Right renal cortex interstitium (tissue), 3 donors: ENCODE results near the gene CHST5. TPM values are rescaled to one million over a fixed set of nuclear protein-coding genes. Genes with fewer than 3 reads are reported as not detected.

Experiments
- DNase-seq, 3 donors: peaks; one replicate each; pipeline ENCODE4 v3.0.0-alpha.2; 2013; ENCODE audit warnings: low read depth in 3 of 3, low spot score in 2 of 3
- polyA plus RNA-seq, 3 donors: library from polyadenylated mRNA; unstranded; fragments of 120-200 nt; gene quantifications; one replicate each; pipeline ENCODE4 v1.2.1, GENCODE V29; 2013; ENCODE audit not compliant: insufficient read length in 3 of 3

The CHST5 gene
- polyA plus RNA-seq, 3 donors = 0.62 to 0.78 (median 0.64) TPM

- no peak for DNase-seq
These were observed 54.4 kb downstream of the CHST5 start for GRCh38 chr16:75481475-75481874.

DNA sequence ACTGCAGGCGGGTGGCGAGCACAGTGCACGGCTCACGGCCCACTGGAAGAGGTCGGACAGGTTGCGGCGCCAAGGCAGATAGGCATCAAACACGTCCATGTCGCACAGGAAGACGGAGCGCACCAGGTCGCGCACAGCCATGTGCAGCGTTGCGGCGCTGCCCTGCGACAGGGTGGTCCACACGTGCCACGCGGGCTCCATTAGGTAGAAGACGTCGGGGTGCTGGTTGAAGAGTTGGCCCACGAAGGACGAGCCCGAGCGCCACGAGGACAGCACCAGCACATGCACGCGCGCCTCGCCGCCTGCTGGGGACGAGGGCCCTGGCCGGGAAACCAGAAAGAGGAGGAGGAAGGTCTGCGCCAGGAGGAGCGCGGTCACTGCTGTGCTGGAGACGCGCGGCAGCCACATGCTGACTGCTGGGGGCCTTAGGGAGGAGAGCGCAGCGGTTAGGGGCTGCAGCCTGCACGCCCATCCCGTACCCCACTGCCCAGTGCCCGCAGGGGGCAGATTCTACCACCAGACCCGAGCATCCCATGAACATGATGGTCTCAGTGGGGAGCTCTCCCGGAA is 56.4 kb downstream of the CHST5 start:
- no peak for DNase-seq

Other genes starting within 250 kb of the CHST5 start
- 100 to 1,000 TPM; 202 to 221 (median 203) TPM for gene CFDP1, start 102.6 kb downstream of the CHST5 start, polyA plus RNA-seq
- gene TMEM170A, start 71.4 kb downstream of the CHST5 start, polyA plus RNA-seq = 10 to 100 TPM; 37.4 to 39.8 (median 39.0) TPM
- 1 to 10 TPM in 1 of 3 donors, under 1 TPM in 2; 0.72 to 1.1 (median 0.78) TPM for gene CHST6, start 40.7 kb downstream of the CHST5 start, polyA plus RNA-seq
- gene TMEM231, start 20.1 kb upstream of the CHST5 start, polyA plus RNA-seq = 10 to 100 TPM; 18.4 to 20.5 (median 19.4) TPM
- 100 to 1,000 TPM; 199 to 200 (median 200) TPM for gene GABARAPL2, start 30.3 kb upstream of the CHST5 start, polyA plus RNA-seq
- gene ADAT1, start 87.2 kb upstream of the CHST5 start, polyA plus RNA-seq = 10 to 100 TPM; 40.1 to 64.9 (median 50.0) TPM
- 100 to 1,000 TPM; 145 to 152 (median 148) TPM for gene KARS1, start 111.6 kb upstream of the CHST5 start, polyA plus RNA-seq
- 10 to 100 TPM; 89.5 to 93.4 (median 92.5) TPM for gene TERF2IP, start 111.7 kb upstream of the CHST5 start, polyA plus RNA-seq
- gene CPHXL2, start 140.9 kb upstream of the CHST5 start, polyA plus RNA-seq = not detected
- gene DUXB, start 165.4 kb upstream of the CHST5 start, polyA plus RNA-seq = under 1 TPM in 1 of 3 donors, not detected in 2; 0.11 TPM
- not detected for gene CPHXL, start 190.4 kb upstream of the CHST5 start, polyA plus RNA-seq